CD14-positive monocyte (primary cell): ENCODE results near the gene PRRC2B. TPM values are rescaled to one million over a fixed set of nuclear protein-coding genes. Genes with fewer than 3 reads are reported as not detected.

Experiments used
- DNase-seq, 3 donors: peaks; one replicate each; pipeline ENCODE4 v3.0.0-alpha.2; 2011 to 2022
- H2AFZ ChIP-seq: 2 replicates; pipeline ENCODE4 v1.6.0; 2012; ENCODE audit warnings: mild to moderate bottlenecking, low read depth, low read length, inconsistent platforms; ENCODE audit not compliant: insufficient read depth, poor library complexity, severe bottlenecking
- H3K27ac ChIP-seq, 2 donors: 1 replicate in 1 of 2; 2 replicates in 1 of 2; pipeline ENCODE4 v1.5.1; 2012 to 2013; ENCODE audit warnings: low read length in 2 of 2, control low read depth in 1 of 2, inconsistent platforms in 1 of 2, low read depth in 1 of 2, mild to moderate bottlenecking in 1 of 2
- H3K27me3 ChIP-seq, 2 donors: one replicate each; pipeline versions ENCODE4 v1.6.0 to v1.6.1; 2011 to 2013; ENCODE audit warnings: low read length in 2 of 2; ENCODE audit not compliant: control insufficient read depth in 2 of 2, insufficient read depth in 2 of 2
- H3K36me3 ChIP-seq, 2 donors: replicated peaks in 1 of 2; 1 replicate in 1 of 2; 2 replicates in 1 of 2; pipeline versions ENCODE4 v1.5.1 to v1.6.1; 2012 to 2013; ENCODE audit warnings: low read length in 2 of 2, control low read depth in 1 of 2, inconsistent platforms in 1 of 2, mild to moderate bottlenecking in 1 of 2; ENCODE audit not compliant: insufficient read depth in 2 of 2, control insufficient read depth in 1 of 2
- H3K4me1 ChIP-seq, 2 donors: 1 replicate in 1 of 2; 2 replicates in 1 of 2; pipeline versions ENCODE4 v1.5.1 to v1.6.1; 2012 to 2013; ENCODE audit warnings: low read length in 2 of 2, control low read depth in 1 of 2, inconsistent platforms in 1 of 2, mild to moderate bottlenecking in 1 of 2, moderate library complexity in 1 of 2; ENCODE audit not compliant: insufficient read depth in 2 of 2, control insufficient read depth in 1 of 2
- H3K4me2 ChIP-seq: replicated peaks from 2 replicates; pipeline ENCODE3; 2012; ENCODE audit warnings: low read length, moderate library complexity, mild to moderate bottlenecking; ENCODE audit not compliant: poor library complexity, severe bottlenecking; ENCODE audit errors: extremely low read depth
- H3K4me3 ChIP-seq, 3 experiments: fragments of 200-600 bp in 1 of 3; sonication (generic) in 1 of 3; replicated peaks in 1 of 3; 1 replicate in 2 of 3; 2 replicates in 1 of 3; pipeline ENCODE4 v1.5.1; 2011 to 2013; ENCODE audit warnings: low read length in 3 of 3, mild to moderate bottlenecking in 3 of 3, control low read depth in 2 of 3, low read depth in 2 of 3, inconsistent platforms in 1 of 3, moderate library complexity in 1 of 3
- H3K79me2 ChIP-seq: 2 replicates; pipeline ENCODE4 v1.6.0; 2012; ENCODE audit warnings: mild to moderate bottlenecking, control low read depth, inconsistent platforms, low read length, moderate library complexity; ENCODE audit not compliant: insufficient read depth
- H3K9ac ChIP-seq: 2 replicates; pipeline ENCODE4 v1.6.0; 2017; ENCODE audit warnings: low read length, mild to moderate bottlenecking; ENCODE audit not compliant: insufficient read depth, poor library complexity, severe bottlenecking
- H3K9me3 ChIP-seq, 2 donors: replicated peaks in 1 of 2; 1 replicate in 1 of 2; 2 replicates in 1 of 2; pipeline versions ENCODE4 v1.5.1 to v1.6.1; 2012 to 2013; ENCODE audit warnings: low read length in 2 of 2, control low read depth in 1 of 2; ENCODE audit not compliant: control insufficient read depth in 1 of 2, insufficient read depth in 1 of 2
- H4K20me1 ChIP-seq: 2 replicates; pipeline ENCODE4 v1.6.0; 2012; ENCODE audit warnings: mild to moderate bottlenecking, low read length, control low read depth, moderate library complexity; ENCODE audit not compliant: insufficient read depth
- H3K27ac Mint-ChIP-seq, 7 donors: one replicate each; pipeline ENCODE4 v1.8.0; 2020; ENCODE audit warnings: mild to moderate bottlenecking in 7 of 7, mixed read lengths in 7 of 7, moderate library complexity in 6 of 7, inconsistent platforms in 2 of 7
- H3K27me3 Mint-ChIP-seq, 3 donors: one replicate each; pipeline ENCODE4 v1.8.0; 2021 to 2022; ENCODE audit warnings: low read depth in 3 of 3, mild to moderate bottlenecking in 3 of 3, mixed read lengths in 3 of 3, moderate library complexity in 3 of 3, inconsistent platforms in 1 of 3
- H3K36me3 Mint-ChIP-seq, 2 donors: one replicate each; pipeline ENCODE4 v1.8.0; 2020; ENCODE audit warnings: mixed read lengths in 2 of 2, inconsistent platforms in 1 of 2, mild to moderate bottlenecking in 1 of 2
- H3K4me1 Mint-ChIP-seq: one replicate; pipeline ENCODE4 v1.8.0; 2020; ENCODE audit warnings: mild to moderate bottlenecking, mixed read lengths
- H3K4me3 Mint-ChIP-seq, 2 donors: one replicate each; pipeline ENCODE4 v1.8.0; 2020; ENCODE audit warnings: mild to moderate bottlenecking in 2 of 2, mixed read lengths in 2 of 2, moderate library complexity in 1 of 2
- H3K9me3 Mint-ChIP-seq, 7 donors: one replicate each; pipeline ENCODE4 v1.8.0; 2020 to 2022; ENCODE audit warnings: mixed read lengths in 7 of 7, mild to moderate bottlenecking in 6 of 7, moderate library complexity in 6 of 7, inconsistent platforms in 2 of 7
- whole genome bisulfite sequencing: methylation state at CpG from one replicate; pipeline ENCODE4 v1.1.5; 2013; ENCODE audit warnings: missing lambda C conversion rate; ENCODE audit not compliant: insufficient coverage; 5-methylcytosine and 5-hydroxymethylcytosine counted together
- intact Hi-C, 2 donors: fragments of 100-400 bp; cut with micrococcal nuclease; formaldehyde crosslinking; loops; one replicate each; pipeline versions ENCODE4 v1.15.0 to v1.15.1; 2023
- polyA plus RNA-seq, 3 donors: library from polyadenylated mRNA; depleted of rRNA in 1 of 3; unstranded in 2 of 3; stranded (reverse) in 1 of 3; fragments of 300-500 nt in 2 of 3; fragments of >200 nt in 1 of 3; fragmentation: Illumina TruSeq in 2 of 3; gene quantifications; 1 replicate in 2 of 3; 2 replicates in 1 of 3; pipeline ENCODE4 v1.2.3, GENCODE V29; 2012 to 2021
- TF ChIP-seq, protein P1 (sequence below): fragments of 200-600 bp; IDR thresholded peaks from one replicate; pipeline ENCODE4 v1.8.0; 2022; ENCODE audit warnings: antibody characterized with exemption, mild to moderate bottlenecking

Gene PRRC2B
- polyA plus RNA-seq, 3 donors: 2.8 to 36.2 (median 8.6) TPM

- H3K4me1 Mint-ChIP-seq: no peaks in the 10 kb centered on the region
- Histone ChIP-seq H3K27ac (no peak overlapping the region), H3K9me3 (no peaks in the 10 kb centered on the region), H3K4me2 (no peak overlapping the region), H4K20me1 (peaks cover 54% of the 10 kb centered on the region), H3K9ac (no peak overlapping the region), H3K4me1 (no peaks in the 10 kb centered on the region), H3K79me2 (no peaks in the 10 kb centered on the region), H2AFZ (no peak overlapping the region), H3K27me3 (no peaks in the 10 kb centered on the region), H3K4me3 (no peak overlapping the region), H3K36me3 (peaks cover 98 to 100% of the 10 kb centered on the region in 2 donors)
- DNase-seq: no peak
- TF ChIP-seq, protein P1, sequence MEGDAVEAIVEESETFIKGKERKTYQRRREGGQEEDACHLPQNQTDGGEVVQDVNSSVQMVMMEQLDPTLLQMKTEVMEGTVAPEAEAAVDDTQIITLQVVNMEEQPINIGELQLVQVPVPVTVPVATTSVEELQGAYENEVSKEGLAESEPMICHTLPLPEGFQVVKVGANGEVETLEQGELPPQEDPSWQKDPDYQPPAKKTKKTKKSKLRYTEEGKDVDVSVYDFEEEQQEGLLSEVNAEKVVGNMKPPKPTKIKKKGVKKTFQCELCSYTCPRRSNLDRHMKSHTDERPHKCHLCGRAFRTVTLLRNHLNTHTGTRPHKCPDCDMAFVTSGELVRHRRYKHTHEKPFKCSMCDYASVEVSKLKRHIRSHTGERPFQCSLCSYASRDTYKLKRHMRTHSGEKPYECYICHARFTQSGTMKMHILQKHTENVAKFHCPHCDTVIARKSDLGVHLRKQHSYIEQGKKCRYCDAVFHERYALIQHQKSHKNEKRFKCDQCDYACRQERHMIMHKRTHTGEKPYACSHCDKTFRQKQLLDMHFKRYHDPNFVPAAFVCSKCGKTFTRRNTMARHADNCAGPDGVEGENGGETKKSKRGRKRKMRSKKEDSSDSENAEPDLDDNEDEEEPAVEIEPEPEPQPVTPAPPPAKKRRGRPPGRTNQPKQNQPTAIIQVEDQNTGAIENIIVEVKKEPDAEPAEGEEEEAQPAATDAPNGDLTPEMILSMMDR: no peak
- H3K36me3 Mint-ChIP-seq: peaks cover 99% of the 10 kb centered on the region in 2 donors
- intact Hi-C loops: no loop called here
- peak overlapping the region in 2 of 7 donors; percentile 51 to 63 for H3K27ac Mint-ChIP-seq
- peaks cover 0 to 2% (median 0%) of the 10 kb centered on the region in 7 donors for H3K9me3 Mint-ChIP-seq
- H3K27me3 Mint-ChIP-seq: peaks cover 0 to 3% (median 1%) of the 10 kb centered on the region in 3 donors
- no peak overlapping the region for H3K4me3 Mint-ChIP-seq
- 83% methylated on average over 8 of the region's 8 CpGs for WGBS
Measured at GRCh38 chr9:131490514-131490913, 96.6 kb downstream of the PRRC2B start.

DNA sequence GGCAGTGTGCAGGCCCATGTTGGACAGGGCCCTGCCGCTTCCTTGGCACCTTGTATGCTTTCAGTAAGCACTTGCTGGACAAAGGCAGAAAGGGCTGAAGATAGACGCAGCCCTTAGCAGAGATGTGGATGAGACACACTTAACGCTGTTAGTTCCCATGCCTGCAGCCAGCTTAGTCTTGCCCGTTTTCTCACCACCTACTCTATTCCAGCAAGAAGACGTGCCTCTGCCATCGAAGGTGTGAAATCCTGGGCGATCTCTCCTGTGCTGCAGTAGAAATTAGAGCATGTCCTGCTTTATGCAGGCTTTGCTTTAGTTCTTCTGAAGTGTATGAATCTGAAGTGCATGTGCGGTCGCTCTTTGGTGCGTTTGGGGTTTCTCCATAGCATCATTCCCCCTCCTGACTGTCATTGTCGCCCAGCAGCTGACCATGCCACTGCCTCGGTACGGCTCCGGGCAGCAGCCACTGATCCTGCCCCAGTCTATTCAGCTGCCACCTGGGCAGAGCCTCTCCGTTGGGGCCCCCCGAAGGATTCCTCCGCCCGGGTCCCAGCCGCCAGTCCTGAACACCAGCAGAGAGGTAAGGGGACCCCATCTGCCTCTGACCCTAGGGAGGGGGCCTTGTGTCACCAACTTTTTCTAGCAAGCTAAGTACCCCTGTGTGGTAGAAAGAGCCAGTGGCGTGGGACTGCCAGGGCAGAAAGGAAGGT, 97.3 kb downstream of the PRRC2B start:
- no peak overlapping the region for H3K27ac ChIP-seq
- TF ChIP-seq, protein P1: no peak
- WGBS: 97% methylated on average over 12 of the region's 20 CpGs
- no peak overlapping the region for H3K4me3 ChIP-seq
- no peak overlapping the region for H3K9ac ChIP-seq
- H2AFZ ChIP-seq: no peak overlapping the region
- H3K4me2 ChIP-seq: no peak overlapping the region
- H3K27me3 ChIP-seq: no peaks in the 10 kb centered on the region
- H3K9me3 ChIP-seq: no peaks in the 10 kb centered on the region
- DNase-seq: no peak
- H3K79me2 ChIP-seq: no peaks in the 10 kb centered on the region
- intact Hi-C loops: no loop called here
- H3K27ac Mint-ChIP-seq: peak overlapping the region in 1 of 7 donors; percentile 51
- H3K9me3 Mint-ChIP-seq: peaks cover 0 to 2% (median 0%) of the 10 kb centered on the region in 7 donors
- no peaks in the 10 kb centered on the region for H3K4me1 Mint-ChIP-seq
- H3K4me3 Mint-ChIP-seq: no peak overlapping the region
- H4K20me1 ChIP-seq: peaks cover 50% of the 10 kb centered on the region
- H3K36me3 ChIP-seq: peaks cover 98 to 100% of the 10 kb centered on the region in 2 donors
- H3K36me3 Mint-ChIP-seq: peaks cover 98 to 99% of the 10 kb centered on the region in 2 donors
- no peaks in the 10 kb centered on the region for H3K4me1 ChIP-seq
- peaks cover 0 to 3% (median 1%) of the 10 kb centered on the region in 3 donors for H3K27me3 Mint-ChIP-seq
